Measurements from ENCODE around the gene S100A7A. TPM values are rescaled to one million over a fixed set of nuclear protein-coding genes. Genes with fewer than 3 reads are reported as not detected.

The S100A7A gene
- not detected for total RNA-seq
- long read RNA-seq: 0 reads

DNA sequence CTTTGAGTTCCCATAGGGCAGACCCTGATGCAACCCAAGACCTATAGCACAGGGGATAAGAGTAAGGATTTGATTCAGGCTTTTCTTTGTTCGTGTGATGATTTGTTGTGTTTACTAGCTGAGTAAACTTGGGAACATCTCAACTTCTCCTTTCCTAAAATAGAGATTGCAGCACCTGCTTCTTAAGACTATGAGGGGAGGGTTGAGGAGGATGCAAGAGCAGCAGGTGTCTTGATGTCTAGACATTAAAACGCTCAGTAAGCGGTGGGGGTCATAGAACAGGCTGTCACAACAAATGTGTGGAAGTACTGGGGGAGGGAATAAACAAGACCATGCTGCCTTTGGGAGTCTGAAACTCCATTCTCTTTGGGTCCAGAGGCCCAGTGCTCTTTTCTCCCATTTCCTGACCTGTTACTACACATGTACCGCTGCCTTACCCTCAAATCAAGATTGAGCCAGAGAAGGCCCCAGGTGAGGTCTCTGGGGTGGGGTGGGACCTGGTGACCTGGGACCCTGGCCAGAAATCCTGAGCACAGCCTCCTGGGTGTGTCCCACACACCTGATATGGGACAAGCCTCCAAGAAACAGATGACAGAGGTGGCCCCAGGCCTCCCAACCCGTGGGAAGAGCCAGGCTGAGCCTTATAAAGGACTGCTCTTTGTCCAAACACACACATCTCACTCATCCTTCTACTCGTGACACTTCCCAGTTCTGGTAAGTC is at the start of gene S100A7A:
S100A7A (plus strand) TSS at position 671 of the 721 bp plus-strand sequence. CDS start 1,563 bp downstream, outside the sequence.
- Histone ChIP-seq H3K4me1 (no peaks in the 10 kb centered on the region), H3K27me3 (ENCODE audit: low read depth) (peaks cover 35% of the 10 kb centered on the region), H3K9me3 (replicated peaks) (peaks cover 21% of the 10 kb centered on the region), H3K36me3 (no peaks in the 10 kb centered on the region), H3K27ac (replicated peaks) (no peak within 1 kb of the TSS), H3K4me3 (no peak within 1 kb of the TSS)
- TF ChIP-seq, protein P1, sequence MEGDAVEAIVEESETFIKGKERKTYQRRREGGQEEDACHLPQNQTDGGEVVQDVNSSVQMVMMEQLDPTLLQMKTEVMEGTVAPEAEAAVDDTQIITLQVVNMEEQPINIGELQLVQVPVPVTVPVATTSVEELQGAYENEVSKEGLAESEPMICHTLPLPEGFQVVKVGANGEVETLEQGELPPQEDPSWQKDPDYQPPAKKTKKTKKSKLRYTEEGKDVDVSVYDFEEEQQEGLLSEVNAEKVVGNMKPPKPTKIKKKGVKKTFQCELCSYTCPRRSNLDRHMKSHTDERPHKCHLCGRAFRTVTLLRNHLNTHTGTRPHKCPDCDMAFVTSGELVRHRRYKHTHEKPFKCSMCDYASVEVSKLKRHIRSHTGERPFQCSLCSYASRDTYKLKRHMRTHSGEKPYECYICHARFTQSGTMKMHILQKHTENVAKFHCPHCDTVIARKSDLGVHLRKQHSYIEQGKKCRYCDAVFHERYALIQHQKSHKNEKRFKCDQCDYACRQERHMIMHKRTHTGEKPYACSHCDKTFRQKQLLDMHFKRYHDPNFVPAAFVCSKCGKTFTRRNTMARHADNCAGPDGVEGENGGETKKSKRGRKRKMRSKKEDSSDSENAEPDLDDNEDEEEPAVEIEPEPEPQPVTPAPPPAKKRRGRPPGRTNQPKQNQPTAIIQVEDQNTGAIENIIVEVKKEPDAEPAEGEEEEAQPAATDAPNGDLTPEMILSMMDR (IDR thresholded peaks at IDR 0.05; ENCODE audit: borderline replicate concordance): no peak
- intact Hi-C loops (cut with micrococcal nuclease): no loop called here
- DNase-seq: no peak

DNA sequence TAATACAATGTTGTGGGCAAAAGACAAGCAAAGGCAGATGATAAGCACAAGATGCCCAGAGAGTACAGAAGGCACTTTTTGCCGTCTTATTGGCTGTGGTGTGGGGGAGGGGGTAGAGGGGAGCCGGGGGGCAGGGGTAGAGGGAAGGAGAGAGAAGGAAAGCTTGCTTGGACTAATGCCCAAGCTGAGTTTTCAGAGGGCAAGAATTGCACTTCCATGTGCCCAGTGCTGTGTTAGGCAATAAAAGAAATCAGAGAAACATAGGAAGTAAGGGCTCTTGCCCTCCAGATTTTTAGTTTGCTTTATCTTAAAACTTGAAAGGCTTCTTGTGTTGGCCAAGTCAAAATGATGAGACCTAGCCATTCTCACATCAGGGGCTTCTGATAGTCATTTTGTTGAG is 49.2 kb upstream of the S100A7A start:
- Histone ChIP-seq H3K27ac (replicated peaks) (no peak overlapping the region), H3K27me3 (ENCODE audit: low read depth) (peaks cover 25% of the 10 kb centered on the region), H3K9me3 (replicated peaks) (no peaks in the 10 kb centered on the region), H3K36me3 (no peaks in the 10 kb centered on the region), H3K4me1 (no peaks in the 10 kb centered on the region), H3K4me3 (no peak overlapping the region)
- no peak for DNase-seq
- intact Hi-C loops (cut with micrococcal nuclease): no loop called here
- TF ChIP-seq, protein P1 (IDR thresholded peaks at IDR 0.05; ENCODE audit: borderline replicate concordance): no peak

DNA sequence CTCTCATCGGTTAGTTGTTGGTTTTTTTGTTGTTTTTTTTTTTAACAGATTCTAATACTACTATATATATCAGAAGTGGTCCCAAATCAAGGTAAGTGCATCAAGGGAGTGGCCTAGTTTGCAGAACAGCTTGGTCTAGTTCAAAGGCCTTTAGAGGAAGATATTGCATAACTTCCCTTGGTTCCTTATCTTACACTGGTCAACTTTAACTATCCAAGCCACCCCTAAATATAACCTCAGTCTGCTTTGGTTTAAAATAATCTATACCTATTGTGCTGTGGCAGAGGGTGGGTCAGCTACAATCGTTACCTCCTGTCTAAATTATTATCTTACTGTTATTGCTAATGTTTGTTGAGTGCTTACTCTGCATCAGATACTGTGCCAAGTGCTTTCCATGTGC is 47.8 kb upstream of the S100A7A start:
- no peaks in the 10 kb centered on the region for H3K36me3 ChIP-seq
- intact Hi-C loops (cut with micrococcal nuclease): no loop called here
- H3K4me1 ChIP-seq: no peaks in the 10 kb centered on the region
- TF ChIP-seq, protein P1 (IDR thresholded peaks at IDR 0.05; ENCODE audit: borderline replicate concordance): no peak
- no peaks in the 10 kb centered on the region for H3K9me3 ChIP-seq (replicated peaks)
- H3K27me3 ChIP-seq (ENCODE audit: low read depth): peaks cover 33% of the 10 kb centered on the region
- H3K27ac ChIP-seq (replicated peaks): no peak overlapping the region
- DNase-seq: no peak
- no peak overlapping the region for H3K4me3 ChIP-seq

DNA sequence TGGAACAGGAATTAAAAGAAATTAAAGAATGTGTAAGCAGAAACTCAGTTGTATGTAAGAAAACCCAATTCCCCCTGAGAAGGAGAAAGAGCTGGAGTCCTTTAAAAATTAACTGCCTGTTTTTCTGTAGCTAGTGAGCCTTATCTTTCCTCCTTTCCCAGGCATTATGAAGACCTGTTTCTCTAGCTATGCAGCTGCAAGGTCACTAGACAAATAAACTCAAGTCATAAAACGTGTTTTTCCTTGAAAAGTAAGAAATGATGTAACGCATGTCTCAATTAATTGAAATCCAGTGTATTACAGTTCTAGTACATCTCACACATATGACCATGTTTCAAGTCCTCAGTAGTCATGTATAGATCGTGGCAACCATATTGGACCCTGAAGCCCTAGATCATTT is 46.2 kb upstream of the S100A7A start:
- TF ChIP-seq, protein P1 (IDR thresholded peaks at IDR 0.05; ENCODE audit: borderline replicate concordance): no peak
- H3K9me3 ChIP-seq (replicated peaks): no peaks in the 10 kb centered on the region
- intact Hi-C loops (cut with micrococcal nuclease): no loop called here
- no peaks in the 10 kb centered on the region for H3K36me3 ChIP-seq
- H3K4me1 ChIP-seq: no peaks in the 10 kb centered on the region
- H3K4me3 ChIP-seq: no peak overlapping the region
- no peak overlapping the region for H3K27ac ChIP-seq (replicated peaks)
- H3K27me3 ChIP-seq (ENCODE audit: low read depth): peaks cover 25% of the 10 kb centered on the region
- DNase-seq: no peak

DNA sequence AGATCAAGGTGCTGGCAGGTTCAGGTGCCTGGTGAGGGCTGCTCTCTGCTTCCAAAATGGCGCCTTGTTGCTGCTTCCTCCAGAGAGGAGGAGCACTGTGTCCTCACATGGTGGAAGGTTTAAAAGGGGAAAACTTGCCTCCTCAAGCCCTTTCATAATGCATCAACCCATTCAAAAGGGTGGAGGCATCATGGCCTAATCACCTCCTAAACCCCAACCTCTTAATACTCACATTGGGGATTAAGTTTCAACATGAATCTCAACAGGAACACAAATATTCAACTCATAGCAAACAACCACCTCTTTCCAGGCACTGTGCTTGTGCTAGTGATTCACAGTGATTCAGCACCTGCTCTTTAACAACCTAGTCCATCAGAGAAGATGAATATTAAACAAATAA is 45.1 kb upstream of the S100A7A start:
- no peaks in the 10 kb centered on the region for H3K9me3 ChIP-seq (replicated peaks)
- intact Hi-C loops (cut with micrococcal nuclease): no loop called here
- peaks cover 15% of the 10 kb centered on the region for H3K27me3 ChIP-seq (ENCODE audit: low read depth)
- TF ChIP-seq, protein P1 (IDR thresholded peaks at IDR 0.05; ENCODE audit: borderline replicate concordance): no peak
- no peaks in the 10 kb centered on the region for H3K36me3 ChIP-seq
- no peak for DNase-seq
- no peak overlapping the region for H3K4me3 ChIP-seq
- no peak overlapping the region for H3K27ac ChIP-seq (replicated peaks)
- H3K4me1 ChIP-seq: no peaks in the 10 kb centered on the region
